Stomach (tissue), 9 donors: ENCODE data around the gene TMX3. TPM values are rescaled to one million over a fixed set of nuclear protein-coding genes. Genes with fewer than 3 reads are reported as not detected.
A peak's percentile ranks its signal among the peaks of the same experiment; 100 is the strongest.

Source experiments
- DNase-seq, 2 donors: peaks; one replicate each; pipeline versions ENCODE4 v3.0.0 to v3.0.0-alpha.2; 2013 to 2019
- H3K27ac ChIP-seq, 5 donors: fragments of 200-600 bp in 4 of 5; sonication (generic) in 4 of 5; one replicate each; pipeline ENCODE4 v1.5.1; 2013 to 2019; ENCODE audit warnings: mild to moderate bottlenecking in 1 of 5, moderate library complexity in 1 of 5
- H3K27me3 ChIP-seq, 3 donors: fragments of 200-600 bp; sonication (generic); one replicate each; pipeline ENCODE4 v1.5.1; 2017 to 2019; ENCODE audit warnings: mixed run types in 1 of 3
- H3K36me3 ChIP-seq, 4 donors: fragments of 200-600 bp; sonication (generic); 1 replicate in 3 of 4; 2 replicates in 1 of 4; pipeline ENCODE4 v1.5.1; 2016 to 2019
- H3K4me1 ChIP-seq, 4 donors: fragments of 200-600 bp; sonication (generic); one replicate each; pipeline ENCODE4 v1.5.1; 2016 to 2019
- H3K4me3 ChIP-seq, 4 donors: fragments of 200-600 bp; sonication (generic) in 3 of 4; one replicate each; pipeline ENCODE4 v1.5.1; 2016 to 2019; ENCODE audit warnings: mild to moderate bottlenecking in 1 of 4
- H3K9me3 ChIP-seq, 4 donors: fragments of 200-600 bp; sonication (generic); one replicate each; pipeline ENCODE4 v1.5.1; 2016 to 2019
- EP300 ChIP-seq: sonication (generic); formaldehyde crosslinking; IDR thresholded peaks from one replicate; pipeline ENCODE4 v1.6.1; 2017; ENCODE audit warnings: antibody characterized with exemption
- POLR2A ChIP-seq, 4 donors: fragments of 450-650 bp; IDR thresholded peaks; one replicate each; pipeline ENCODE4 v1.6.1; 2016; ENCODE audit warnings: antibody characterized with exemption in 4 of 4, control low read depth in 2 of 4, mild to moderate bottlenecking in 1 of 4, moderate library complexity in 1 of 4
- POLR2AphosphoS5 ChIP-seq, 3 donors: sonication (generic); formaldehyde crosslinking; IDR thresholded peaks; one replicate each; pipeline ENCODE4 v1.6.1; 2016; ENCODE audit warnings: antibody characterized with exemption in 3 of 3
- WGBS, 5 donors: extraction: QIAGEN DNeasy Blood & Tissue Kit in 3 of 5; methylation state at CpG; one replicate each; pipeline versions ENCODE4 v1.1.5 to v1.1.7; 2013 to 2018; 5-methylcytosine and 5-hydroxymethylcytosine counted together
- intact Hi-C: fragments of 100-400 bp; cut with DNase I; formaldehyde crosslinking; loops from one replicate; pipeline ENCODE4 v1.15.1; 2023; ENCODE audit warnings: low total_unique reads
- polyA plus RNA-seq, 3 donors: library from polyadenylated mRNA; stranded (reverse); fragments of 200-250 nt; gene quantifications; one replicate each; pipeline ENCODE4 v1.2.3, GENCODE V29; 2013
- total RNA-seq, 5 donors: library from RNA; depleted of rRNA; stranded (reverse); fragments of >200 nt; gene quantifications; one replicate each; pipeline versions ENCODE4 v1.1.0 to v1.2.3, GENCODE V29; 2014 to 2016
- TF ChIP-seq, protein P1 (sequence below), 7 experiments: fragments of 450-650 bp in 4 of 7; fragments of 200-600 bp in 3 of 7; sonication (generic) in 3 of 7; IDR thresholded peaks; one replicate each; pipeline ENCODE4 v1.5.1; 2016 to 2019; ENCODE audit warnings: antibody characterized with exemption in 7 of 7, control low read depth in 2 of 7, mild to moderate bottlenecking in 1 of 7
- donor health status: healthy with polysubstance abuse.
- donor health status: Bipolar disorder and iron deficiency.
- donor health status: healthy.

Gene TMX3
- total and polyA plus RNA-seq, 8 donors: 4.3 to 112 (median 22.0) TPM

DNA sequence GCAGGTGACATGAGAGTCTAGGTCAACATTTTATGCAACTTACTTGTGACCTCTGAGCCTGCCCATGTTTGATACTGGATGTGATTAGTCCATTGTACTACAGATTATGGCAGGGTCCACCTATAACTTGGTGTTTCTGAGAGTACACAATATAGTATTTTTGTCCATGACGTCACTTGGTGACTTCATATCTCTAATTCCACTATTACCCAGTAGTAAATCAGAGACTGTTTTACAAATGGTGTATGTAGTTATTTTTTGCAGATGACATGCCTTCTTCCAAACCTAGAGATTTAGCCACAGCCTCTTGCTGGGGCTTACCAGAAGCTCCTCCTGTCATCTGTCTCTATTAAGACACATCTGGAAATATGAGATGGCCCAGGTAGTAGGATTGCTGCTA is 24.6 kb upstream of the TMX3 start:
- no peaks in the 10 kb centered on the region for H3K36me3 ChIP-seq
- H3K4me3 ChIP-seq: no peak overlapping the region
- 68 to 83% (median 80%) methylated on average over 1 of the region's 1 CpG for WGBS, 5 donors
- no peak overlapping the region for H3K27ac ChIP-seq
- H3K4me1 ChIP-seq: no peaks in the 10 kb centered on the region
- no peaks in the 10 kb centered on the region for H3K9me3 ChIP-seq
- intact Hi-C loops: no loop called here
- H3K27me3 ChIP-seq: no peaks in the 10 kb centered on the region
- TF ChIP-seq, protein P1, sequence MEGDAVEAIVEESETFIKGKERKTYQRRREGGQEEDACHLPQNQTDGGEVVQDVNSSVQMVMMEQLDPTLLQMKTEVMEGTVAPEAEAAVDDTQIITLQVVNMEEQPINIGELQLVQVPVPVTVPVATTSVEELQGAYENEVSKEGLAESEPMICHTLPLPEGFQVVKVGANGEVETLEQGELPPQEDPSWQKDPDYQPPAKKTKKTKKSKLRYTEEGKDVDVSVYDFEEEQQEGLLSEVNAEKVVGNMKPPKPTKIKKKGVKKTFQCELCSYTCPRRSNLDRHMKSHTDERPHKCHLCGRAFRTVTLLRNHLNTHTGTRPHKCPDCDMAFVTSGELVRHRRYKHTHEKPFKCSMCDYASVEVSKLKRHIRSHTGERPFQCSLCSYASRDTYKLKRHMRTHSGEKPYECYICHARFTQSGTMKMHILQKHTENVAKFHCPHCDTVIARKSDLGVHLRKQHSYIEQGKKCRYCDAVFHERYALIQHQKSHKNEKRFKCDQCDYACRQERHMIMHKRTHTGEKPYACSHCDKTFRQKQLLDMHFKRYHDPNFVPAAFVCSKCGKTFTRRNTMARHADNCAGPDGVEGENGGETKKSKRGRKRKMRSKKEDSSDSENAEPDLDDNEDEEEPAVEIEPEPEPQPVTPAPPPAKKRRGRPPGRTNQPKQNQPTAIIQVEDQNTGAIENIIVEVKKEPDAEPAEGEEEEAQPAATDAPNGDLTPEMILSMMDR (IDR thresholded peaks at IDR 0.05): no peak
- TF ChIP-seq POLR2A (IDR thresholded peaks at IDR 0.05) (no peak), POLR2AphosphoS5 (IDR thresholded peaks at IDR 0.05) (no peak), EP300 (no peak)
- no peak for DNase-seq

DNA sequence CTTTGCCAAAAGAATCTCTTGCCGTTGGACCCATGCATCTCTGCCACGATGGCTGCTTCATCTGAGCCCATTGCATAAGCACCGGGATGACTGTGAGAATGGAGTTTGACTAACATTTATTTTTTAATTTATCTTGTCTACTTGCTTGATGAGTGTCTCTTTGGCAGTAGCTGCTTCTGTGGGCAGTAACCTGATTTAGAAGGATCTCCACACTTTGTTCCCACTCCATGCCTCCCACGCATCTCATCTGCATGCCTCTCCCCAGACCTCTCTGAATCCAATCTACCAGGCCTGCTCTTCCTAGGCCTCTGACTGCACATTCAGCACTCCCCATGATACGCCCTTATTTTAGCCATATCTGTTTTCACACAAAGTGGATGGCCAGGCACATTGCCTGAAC is 23.7 kb upstream of the TMX3 start:
- DNase-seq: no peak
- WGBS, 5 donors: 87 to 94% (median 91%) methylated on average over 5 of the region's 5 CpGs
- no peak overlapping the region for H3K4me3 ChIP-seq
- TF ChIP-seq POLR2AphosphoS5 (IDR thresholded peaks at IDR 0.05) (no peak), POLR2A (IDR thresholded peaks at IDR 0.05) (no peak), EP300 (no peak)
- TF ChIP-seq, protein P1 (IDR thresholded peaks at IDR 0.05): no peak
- H3K9me3 ChIP-seq: no peaks in the 10 kb centered on the region
- intact Hi-C loops: no loop called here
- H3K4me1 ChIP-seq: no peaks in the 10 kb centered on the region
- H3K27me3 ChIP-seq: no peaks in the 10 kb centered on the region
- no peaks in the 10 kb centered on the region for H3K36me3 ChIP-seq
- no peak overlapping the region for H3K27ac ChIP-seq

DNA sequence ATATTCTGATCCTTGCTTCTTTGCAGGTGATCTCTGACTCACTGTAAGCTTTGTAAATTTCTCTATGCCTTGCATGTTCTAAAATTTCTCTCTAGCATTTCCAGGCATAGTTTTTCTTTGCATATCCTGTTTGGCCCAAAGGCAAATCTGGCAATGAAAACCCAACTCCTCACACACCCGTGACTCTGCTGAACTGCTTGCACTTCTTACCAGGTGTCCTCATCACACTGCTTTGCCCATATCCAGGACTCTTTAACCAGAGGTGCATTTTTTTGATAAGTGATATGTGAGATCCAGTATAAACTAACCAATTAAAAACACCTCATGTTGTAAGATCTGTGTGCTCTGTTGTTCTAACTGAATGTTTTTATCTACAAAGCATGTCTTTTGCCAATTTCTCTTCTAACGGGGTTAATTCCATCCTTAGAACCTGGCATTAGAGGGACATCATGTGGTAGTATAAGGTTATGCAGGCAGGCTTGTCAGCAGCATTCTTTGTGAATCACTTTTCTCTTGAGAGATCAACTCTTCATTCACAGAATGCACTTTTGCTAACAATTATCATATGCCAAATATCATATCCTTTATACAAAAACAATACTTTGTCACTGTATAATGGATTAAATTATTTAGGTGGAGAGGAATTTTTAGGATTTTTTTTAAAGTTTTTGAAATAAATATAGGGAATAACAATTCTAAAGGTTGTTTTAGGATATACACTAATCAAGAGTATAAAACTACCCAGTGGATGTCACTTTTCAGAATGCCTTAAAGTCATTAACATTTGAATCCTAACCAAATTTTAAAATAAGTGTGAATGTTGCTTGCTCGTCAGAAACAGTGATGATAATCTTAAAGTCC is 20.8 kb upstream of the TMX3 start:
- no peaks in the 10 kb centered on the region for H3K27me3 ChIP-seq
- no peaks in the 10 kb centered on the region for H3K9me3 ChIP-seq
- H3K27ac ChIP-seq: no peak overlapping the region
- intact Hi-C loops: no loop called here
- 29 to 38% (median 31%) methylated on average over 3 of the region's 3 CpGs for WGBS, 5 donors
- H3K4me1 ChIP-seq: no peaks in the 10 kb centered on the region
- DNase-seq: peak in 1 of 2 donors; percentile 66
- TF ChIP-seq, protein P1 (IDR thresholded peaks at IDR 0.05): peak in 5 of 7 experiments; percentile 26 to 68 (median 58)
- no peak for TF ChIP-seq POLR2A (IDR thresholded peaks at IDR 0.05)
- no peaks in the 10 kb centered on the region for H3K36me3 ChIP-seq
- no peak overlapping the region for H3K4me3 ChIP-seq

DNA sequence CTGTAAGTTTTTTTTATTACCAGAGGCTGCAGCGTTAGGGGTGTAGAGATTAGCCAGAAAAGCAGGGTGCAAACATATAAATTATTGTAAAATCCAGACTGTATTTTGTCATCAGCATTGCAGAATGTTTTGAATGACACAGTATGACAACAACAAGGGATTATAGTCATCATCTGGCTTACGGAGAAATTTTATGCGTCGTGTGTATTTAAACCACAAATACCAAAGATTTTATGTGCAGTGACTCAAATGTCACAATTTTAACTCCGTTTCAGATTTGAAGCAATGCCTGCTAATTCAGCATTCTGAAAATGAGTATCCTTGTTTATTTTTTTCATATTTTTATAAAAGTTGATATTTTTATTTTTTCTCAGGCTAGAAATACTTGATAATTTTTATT is 19.4 kb upstream of the TMX3 start:
- DNase-seq: no peak
- WGBS, 5 donors: 44 to 71% (median 60%) methylated on average over 5 of the region's 5 CpGs

More for the DNA sequence above, 19.4 kb upstream of the TMX3 start:
- Histone ChIP-seq H3K27me3 (no peaks in the 10 kb centered on the region), H3K4me3 (no peak overlapping the region), H3K9me3 (no peaks in the 10 kb centered on the region), H3K4me1 (no peaks in the 10 kb centered on the region), H3K36me3 (no peaks in the 10 kb centered on the region), H3K27ac (no peak overlapping the region)
- TF ChIP-seq, protein P1 (IDR thresholded peaks at IDR 0.05): no peak
- intact Hi-C loops: no loop called here
